Measurements from ENCODE around the gene ZBTB20. TPM values are rescaled to one million over a fixed set of nuclear protein-coding genes. Genes with fewer than 3 reads are reported as not detected.

The ZBTB20 gene
- total RNA-seq, 1 donor from 2014 or later: 61.0 TPM

GRCh38 chr3:114700637-114701234 is 446.4 kb downstream of the ZBTB20 start:
- intact Hi-C loops (cut with DNase I): no loop called here
- peaks cover 16% of the 10 kb centered on the region for H3K4me1 ChIP-seq
- DNase-seq (no peak), ATAC-seq (no peak)
- no peak overlapping the region for H3K27ac ChIP-seq
- H3K9me3 ChIP-seq: no peaks in the 10 kb centered on the region
- TF ChIP-seq CTCF (IDR thresholded peaks at IDR 0.05): no peak
- H3K4me3 ChIP-seq: no peak overlapping the region
- H3K36me3 ChIP-seq: no peaks in the 10 kb centered on the region
- H3K27me3 ChIP-seq: no peaks in the 10 kb centered on the region

- H3K27ac ChIP-seq: no peak overlapping the region
- peaks cover 11% of the 10 kb centered on the region for H3K4me1 ChIP-seq
- no peaks in the 10 kb centered on the region for H3K9me3 ChIP-seq
- H3K36me3 ChIP-seq: no peaks in the 10 kb centered on the region
- DNase-seq (no peak), ATAC-seq (peak; percentile 41)
- intact Hi-C loops (cut with DNase I): no loop called here
- H3K27me3 ChIP-seq: no peaks in the 10 kb centered on the region
- no peak overlapping the region for H3K4me3 ChIP-seq
- TF ChIP-seq CTCF (IDR thresholded peaks at IDR 0.05): no peak
Measured at GRCh38 chr3:114698146-114699105, 448.7 kb downstream of the ZBTB20 start.

- Histone ChIP-seq H3K9me3 (no peaks in the 10 kb centered on the region), H3K4me3 (no peak overlapping the region), H3K27ac (no peak overlapping the region), H3K4me1 (peaks cover 11% of the 10 kb centered on the region), H3K27me3 (no peaks in the 10 kb centered on the region), H3K36me3 (no peaks in the 10 kb centered on the region)
- intact Hi-C loops (cut with DNase I): no loop called here
- ATAC-seq (peak; percentile 71), DNase-seq (no peak)
- TF ChIP-seq CTCF (IDR thresholded peaks at IDR 0.05): no peak
Measured at GRCh38 chr3:114697401-114697800, 449.7 kb downstream of the ZBTB20 start.

- no peak for TF ChIP-seq CTCF (IDR thresholded peaks at IDR 0.05)
- DNase-seq (no peak), ATAC-seq (no peak)
- Histone ChIP-seq H3K36me3 (no peaks in the 10 kb centered on the region), H3K27me3 (no peaks in the 10 kb centered on the region), H3K9me3 (no peaks in the 10 kb centered on the region), H3K27ac (no peak overlapping the region), H3K4me3 (no peak overlapping the region), H3K4me1 (peaks cover 11% of the 10 kb centered on the region)
- intact Hi-C loops (cut with DNase I): no loop called here
Measured at GRCh38 chr3:114694251-114694650, 452.8 kb downstream of the ZBTB20 start.

- no peak for ATAC-seq
- Histone ChIP-seq H3K4me1 (peaks cover 5% of the 10 kb centered on the region), H3K27ac (no peak overlapping the region), H3K27me3 (no peaks in the 10 kb centered on the region), H3K9me3 (no peaks in the 10 kb centered on the region), H3K36me3 (no peaks in the 10 kb centered on the region), H3K4me3 (no peak overlapping the region)
- no peak for DNase-seq
- intact Hi-C loops (cut with DNase I): no loop called here
- TF ChIP-seq CTCF (IDR thresholded peaks at IDR 0.05): no peak
Measured at GRCh38 chr3:114691871-114692270, 455.2 kb downstream of the ZBTB20 start.

Data from upper lobe of right lung (tissue), 1 donor.